Loucy (cell line): ENCODE data around the gene TRPM1.

Experiments used
- H2AFZ ChIP-seq: fragments of 200-600 bp; sonication (generic); 2 replicates; pipeline ENCODE4 v1.6.0; 2016; ENCODE audit warnings: antibody characterized with exemption, mild to moderate bottlenecking, low read length, moderate library complexity
- H3F3A ChIP-seq: fragments of 200-600 bp; 2 replicates; pipeline ENCODE4 v1.6.0; 2016; ENCODE audit warnings: antibody characterized with exemption, low read depth, mild to moderate bottlenecking
- H3K27me3 ChIP-seq: fragments of 200-600 bp; sonication (generic); 2 replicates; pipeline ENCODE4 v1.6.1; 2014; ENCODE audit warnings: low read length, mild to moderate bottlenecking; ENCODE audit not compliant: insufficient read depth, poor library complexity, severe bottlenecking
- H3K36me3 ChIP-seq: fragments of 200-600 bp; sonication (generic); 2 replicates; pipeline ENCODE4 v1.6.1; 2016; ENCODE audit warnings: low read length; ENCODE audit not compliant: insufficient read depth
- H3K4me1 ChIP-seq: fragments of 200-600 bp; sonication (generic); 2 replicates; pipeline ENCODE4 v1.5.1; 2014; ENCODE audit warnings: low read length, mild to moderate bottlenecking; ENCODE audit not compliant: insufficient read depth, poor library complexity, severe bottlenecking
- H3K4me2 ChIP-seq: fragments of 200-600 bp; sonication (generic); 2 replicates; pipeline ENCODE4 v1.6.0; 2014; ENCODE audit warnings: antibody characterized with exemption, low read length, low read depth, mild to moderate bottlenecking; ENCODE audit not compliant: poor library complexity, severe bottlenecking
- H3K4me3 ChIP-seq: fragments of 200-600 bp; sonication (generic); 2 replicates; pipeline ENCODE4 v1.5.1; 2014; ENCODE audit warnings: low read length, mild to moderate bottlenecking, mixed read lengths; ENCODE audit not compliant: poor library complexity, severe bottlenecking
- H3K79me2 ChIP-seq: fragments of 200-600 bp; sonication (generic); 2 replicates; pipeline ENCODE4 v1.6.1; 2014; ENCODE audit warnings: low read length; ENCODE audit not compliant: insufficient read depth
- H3K9ac ChIP-seq: fragments of 200-600 bp; sonication (generic); 2 replicates; pipeline ENCODE4 v1.6.0; 2014; ENCODE audit warnings: mild to moderate bottlenecking, low read depth, low read length, moderate library complexity; ENCODE audit not compliant: poor library complexity, severe bottlenecking
- H3K9me2 ChIP-seq: fragments of 200-600 bp; sonication (generic); replicated peaks from 2 replicates; pipeline ENCODE4 v1.6.1; 2016; ENCODE audit warnings: low read depth, low read length, mixed read lengths
- H3K9me3 ChIP-seq: fragments of 200-600 bp; sonication (generic); 2 replicates; pipeline ENCODE4 v1.6.1; 2014; ENCODE audit warnings: mild to moderate bottlenecking, antibody characterized with exemption, low read length, low read depth; ENCODE audit not compliant: insufficient read depth
- H4K20me1 ChIP-seq: fragments of 200-600 bp; sonication (generic); 2 replicates; pipeline ENCODE4 v1.6.0; 2014; ENCODE audit warnings: antibody characterized with exemption, low read length, mild to moderate bottlenecking; ENCODE audit not compliant: insufficient read depth, poor library complexity, severe bottlenecking
- CTCF ChIP-seq: fragments of 200-600 bp; sonication (generic); conservative IDR thresholded peaks from 2 replicates; pipeline ENCODE4 v1.5.1; 2014; ENCODE audit warnings: mild to moderate bottlenecking, antibody characterized with exemption, low read length
- EZH2phosphoT487 ChIP-seq: fragments of 200-600 bp; IDR thresholded peaks from 2 replicates; pipeline ENCODE4 v1.6.1; 2018; ENCODE audit warnings: antibody characterized with exemption, mild to moderate bottlenecking, moderate library complexity, borderline replicate concordance

TRPM1 gene

GRCh38 chr15:31085359-31085758 is 16.2 kb downstream of the TRPM1 start:
- H4K20me1 ChIP-seq: no peaks in the 10 kb centered on the region
- H3K27me3 ChIP-seq: no peaks in the 10 kb centered on the region
- no peak overlapping the region for H3K4me2 ChIP-seq

GRCh38 chr15:31084176-31084575 is 17.3 kb downstream of the TRPM1 start:
- Histone ChIP-seq H2AFZ (peak overlapping the region; percentile 41; the same call in 1 of the 2 replicates), H3K4me3 (no peak overlapping the region), H3F3A (no peaks in the 10 kb centered on the region), H3K36me3 (no peaks in the 10 kb centered on the region), H3K4me1 (peaks cover 24% of the 10 kb centered on the region), H3K9me2 (no peaks in the 10 kb centered on the region), H3K9ac (no peak overlapping the region), H3K9me3 (no peaks in the 10 kb centered on the region), H3K4me2 (no peak overlapping the region), H3K27me3 (no peaks in the 10 kb centered on the region), H3K79me2 (no peaks in the 10 kb centered on the region), H4K20me1 (no peaks in the 10 kb centered on the region)
- TF ChIP-seq EZH2phosphoT487 (no peak), CTCF (no peak)

More at GRCh38 chr15:31085359-31085758, 16.2 kb downstream of the TRPM1 start:
- Histone ChIP-seq H3K79me2 (no peaks in the 10 kb centered on the region), H3K9me2 (no peaks in the 10 kb centered on the region), H3K36me3 (no peaks in the 10 kb centered on the region), H3K4me1 (peaks cover 24% of the 10 kb centered on the region), H3K9ac (no peak overlapping the region), H3K4me3 (no peak overlapping the region), H2AFZ (no peak overlapping the region), H3K9me3 (no peaks in the 10 kb centered on the region), H3F3A (no peaks in the 10 kb centered on the region)
- TF ChIP-seq CTCF: no peak
- TF ChIP-seq EZH2phosphoT487: no peak

- Histone ChIP-seq H3K9ac (no peak overlapping the region), H3K4me2 (no peak overlapping the region), H2AFZ (no peak overlapping the region), H3F3A (no peaks in the 10 kb centered on the region), H3K36me3 (no peaks in the 10 kb centered on the region), H3K4me3 (no peak overlapping the region), H3K27me3 (no peaks in the 10 kb centered on the region), H3K4me1 (peaks cover 24% of the 10 kb centered on the region), H3K9me3 (no peaks in the 10 kb centered on the region), H3K9me2 (no peaks in the 10 kb centered on the region), H4K20me1 (no peaks in the 10 kb centered on the region), H3K79me2 (no peaks in the 10 kb centered on the region)
- TF ChIP-seq EZH2phosphoT487: no peak
- no peak for TF ChIP-seq CTCF
Observed at GRCh38 chr15:31083370-31083780, 18.1 kb downstream of the TRPM1 start.
